Measurements from ENCODE around the gene PHLDA3.

DNA sequence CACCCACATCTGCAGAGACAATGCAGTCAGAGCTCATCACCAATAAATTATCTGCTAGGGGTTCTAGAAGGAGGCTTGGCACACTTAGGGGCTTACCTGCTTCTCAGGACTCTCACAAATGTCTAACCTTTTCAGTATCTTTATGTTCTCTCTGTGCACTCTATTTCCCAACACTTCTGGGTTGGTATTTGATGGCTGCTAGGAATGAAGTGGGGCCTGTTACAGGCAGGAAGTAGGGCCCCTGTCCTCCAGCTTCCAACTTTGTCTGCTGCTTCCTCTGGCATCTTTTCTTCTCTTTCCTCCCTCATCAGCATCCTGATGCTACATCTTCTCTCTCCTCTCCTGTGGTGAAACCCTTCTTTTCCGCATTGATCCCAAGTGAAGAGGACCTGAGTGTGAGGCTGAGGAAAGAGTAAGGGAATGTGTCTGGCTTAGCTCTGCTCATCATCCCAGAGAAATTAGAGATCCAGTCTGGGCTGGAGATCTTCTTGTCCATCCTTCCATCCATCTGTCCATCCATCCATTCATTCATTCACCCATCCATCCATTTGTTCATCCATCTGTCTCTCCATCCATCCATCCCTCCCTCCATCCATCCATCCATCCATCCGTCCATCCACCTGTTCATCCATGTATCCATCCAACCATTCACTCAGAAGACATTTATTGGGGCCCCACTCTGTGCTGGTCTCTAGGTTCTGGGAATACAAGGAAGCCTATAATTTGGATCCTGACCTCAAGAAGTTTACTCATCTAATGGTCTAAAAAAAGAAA, 40.8 kb upstream of the PHLDA3 start:
- TF ChIP-seq, protein P1, sequence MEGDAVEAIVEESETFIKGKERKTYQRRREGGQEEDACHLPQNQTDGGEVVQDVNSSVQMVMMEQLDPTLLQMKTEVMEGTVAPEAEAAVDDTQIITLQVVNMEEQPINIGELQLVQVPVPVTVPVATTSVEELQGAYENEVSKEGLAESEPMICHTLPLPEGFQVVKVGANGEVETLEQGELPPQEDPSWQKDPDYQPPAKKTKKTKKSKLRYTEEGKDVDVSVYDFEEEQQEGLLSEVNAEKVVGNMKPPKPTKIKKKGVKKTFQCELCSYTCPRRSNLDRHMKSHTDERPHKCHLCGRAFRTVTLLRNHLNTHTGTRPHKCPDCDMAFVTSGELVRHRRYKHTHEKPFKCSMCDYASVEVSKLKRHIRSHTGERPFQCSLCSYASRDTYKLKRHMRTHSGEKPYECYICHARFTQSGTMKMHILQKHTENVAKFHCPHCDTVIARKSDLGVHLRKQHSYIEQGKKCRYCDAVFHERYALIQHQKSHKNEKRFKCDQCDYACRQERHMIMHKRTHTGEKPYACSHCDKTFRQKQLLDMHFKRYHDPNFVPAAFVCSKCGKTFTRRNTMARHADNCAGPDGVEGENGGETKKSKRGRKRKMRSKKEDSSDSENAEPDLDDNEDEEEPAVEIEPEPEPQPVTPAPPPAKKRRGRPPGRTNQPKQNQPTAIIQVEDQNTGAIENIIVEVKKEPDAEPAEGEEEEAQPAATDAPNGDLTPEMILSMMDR (IDR thresholded peaks at IDR 0.05 in 4 of 5, conservative IDR thresholded peaks at IDR 0.05 in 1 of 5) = no peak
- TF ChIP-seq POLR2A (IDR thresholded peaks at IDR 0.05) = no peak
